ENCODE measurements around the gene RNASE1.

RNASE1 gene

DNA sequence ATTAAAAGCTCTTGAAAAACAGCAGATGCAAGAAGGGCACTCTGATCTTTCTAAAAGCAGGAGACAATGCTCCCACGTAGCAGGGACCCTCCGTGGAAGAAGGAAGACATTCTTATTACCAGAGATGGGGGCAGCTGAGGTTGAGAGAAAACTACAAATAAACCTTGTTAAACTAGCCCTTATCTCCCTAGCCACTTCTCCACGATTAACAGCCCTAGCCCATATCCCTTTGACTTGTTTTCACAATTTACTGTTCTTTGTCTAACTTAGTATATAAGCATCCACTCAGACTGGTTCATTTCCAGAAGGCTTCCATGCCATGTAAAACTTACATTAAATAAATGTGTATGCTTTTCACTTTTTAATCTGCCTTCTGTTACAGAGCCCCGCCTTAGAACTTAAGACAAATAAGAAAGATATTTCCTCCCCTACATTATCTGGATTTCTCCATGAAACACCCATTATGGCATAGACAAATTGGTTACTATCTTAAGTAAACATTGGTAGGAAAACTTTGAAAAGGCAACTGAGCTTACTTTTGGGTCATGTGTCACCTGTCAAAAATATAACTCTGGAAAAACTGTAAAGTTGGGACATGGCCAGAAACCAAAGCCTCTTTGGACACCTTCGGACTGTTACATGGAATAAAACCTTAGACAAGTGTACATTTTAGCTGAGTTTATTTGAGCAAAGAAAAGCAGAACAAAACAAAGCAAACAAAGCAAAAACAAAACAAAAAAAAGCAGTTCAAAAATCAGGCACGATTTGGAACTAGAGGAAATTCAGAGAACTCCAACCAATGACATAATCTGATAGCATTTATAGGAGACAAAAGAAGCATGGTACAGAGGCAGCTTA lies 4.9 kb upstream of the RNASE1 start:
- Histone ChIP-seq H3K9ac (ENCODE audit: low read depth, low read length, poor library complexity, severe bottlenecking) (no peak overlapping the region), H4K20me1 (ENCODE audit: insufficient read depth, low read length, poor library complexity, severe bottlenecking) (no peaks in the 10 kb centered on the region), H3K36me3 (ENCODE audit: insufficient read depth, low read length) (no peaks in the 10 kb centered on the region), H3K4me1 (ENCODE audit: insufficient read depth, low read length, poor library complexity, severe bottlenecking) (no peaks in the 10 kb centered on the region), H3K9me3 (ENCODE audit: insufficient read depth, low read depth, low read length) (no peaks in the 10 kb centered on the region), H3K9me2 (replicated peaks; ENCODE audit: low read depth, low read length) (no peaks in the 10 kb centered on the region), H3K4me2 (ENCODE audit: low read depth, low read length, poor library complexity, severe bottlenecking) (no peak overlapping the region), H2AFZ (ENCODE audit: low read length) (no peak overlapping the region), H3K27me3 (ENCODE audit: insufficient read depth, low read length, poor library complexity, severe bottlenecking) (no peaks in the 10 kb centered on the region), H3K4me3 (ENCODE audit: low read length, poor library complexity, severe bottlenecking) (no peak overlapping the region), H3K79me2 (ENCODE audit: insufficient read depth, low read length) (no peaks in the 10 kb centered on the region), H3F3A (ENCODE audit: low read depth) (no peaks in the 10 kb centered on the region)
- no peak for TF ChIP-seq EZH2phosphoT487 (IDR thresholded peaks at IDR 0.05; ENCODE audit: borderline replicate concordance)
- TF ChIP-seq, protein P1, sequence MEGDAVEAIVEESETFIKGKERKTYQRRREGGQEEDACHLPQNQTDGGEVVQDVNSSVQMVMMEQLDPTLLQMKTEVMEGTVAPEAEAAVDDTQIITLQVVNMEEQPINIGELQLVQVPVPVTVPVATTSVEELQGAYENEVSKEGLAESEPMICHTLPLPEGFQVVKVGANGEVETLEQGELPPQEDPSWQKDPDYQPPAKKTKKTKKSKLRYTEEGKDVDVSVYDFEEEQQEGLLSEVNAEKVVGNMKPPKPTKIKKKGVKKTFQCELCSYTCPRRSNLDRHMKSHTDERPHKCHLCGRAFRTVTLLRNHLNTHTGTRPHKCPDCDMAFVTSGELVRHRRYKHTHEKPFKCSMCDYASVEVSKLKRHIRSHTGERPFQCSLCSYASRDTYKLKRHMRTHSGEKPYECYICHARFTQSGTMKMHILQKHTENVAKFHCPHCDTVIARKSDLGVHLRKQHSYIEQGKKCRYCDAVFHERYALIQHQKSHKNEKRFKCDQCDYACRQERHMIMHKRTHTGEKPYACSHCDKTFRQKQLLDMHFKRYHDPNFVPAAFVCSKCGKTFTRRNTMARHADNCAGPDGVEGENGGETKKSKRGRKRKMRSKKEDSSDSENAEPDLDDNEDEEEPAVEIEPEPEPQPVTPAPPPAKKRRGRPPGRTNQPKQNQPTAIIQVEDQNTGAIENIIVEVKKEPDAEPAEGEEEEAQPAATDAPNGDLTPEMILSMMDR (conservative IDR thresholded peaks at IDR 0.05; ENCODE audit: low read length), result no peak

DNA sequence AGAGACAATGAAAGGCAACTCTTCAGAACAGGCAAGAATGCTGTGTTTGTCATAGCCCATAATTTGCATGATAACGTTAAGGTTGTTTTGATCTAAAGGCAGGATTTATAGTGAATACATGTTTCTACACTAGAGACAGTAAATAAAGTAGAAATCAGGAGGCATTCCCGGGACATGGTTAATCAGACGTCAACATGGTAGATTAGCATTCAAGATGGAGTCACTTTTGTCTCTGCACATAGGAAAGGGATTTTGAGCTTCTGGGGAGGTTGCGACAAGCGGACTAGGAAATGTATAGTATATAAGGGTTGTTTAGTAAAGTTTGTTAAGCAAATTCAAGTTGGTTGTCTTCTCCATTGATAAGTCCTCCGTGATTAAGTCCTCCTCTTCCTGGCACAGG lies 2.8 kb upstream of the RNASE1 start:
- H3K4me1 ChIP-seq (ENCODE audit: insufficient read depth, low read length, poor library complexity, severe bottlenecking), result no peaks in the 10 kb centered on the region
- no peaks in the 10 kb centered on the region for H3K36me3 ChIP-seq (ENCODE audit: insufficient read depth, low read length)

DNA sequence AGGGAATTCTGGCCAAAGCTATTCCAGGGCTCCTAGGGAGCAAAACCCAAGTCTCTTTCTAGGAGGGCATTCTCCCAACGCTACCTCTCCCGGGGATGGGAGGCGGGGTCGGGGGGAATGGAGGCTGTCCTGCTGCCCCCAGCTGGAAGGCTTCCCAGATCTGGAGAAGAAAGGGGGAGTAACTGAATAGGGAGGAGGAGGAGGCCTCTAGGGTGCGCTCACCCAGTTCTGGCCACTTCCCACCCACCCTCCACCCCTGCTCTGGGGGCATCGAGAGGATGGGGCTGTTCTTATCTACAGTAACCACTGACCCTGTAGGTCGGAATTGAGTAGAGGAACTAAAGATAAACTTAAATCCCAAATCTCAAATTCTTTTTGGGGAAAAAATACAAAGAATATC lies 579 bp upstream of the RNASE1 start:
- no peaks in the 10 kb centered on the region for H3K9me2 ChIP-seq (replicated peaks; ENCODE audit: low read depth, low read length)
- no peaks in the 10 kb centered on the region for H3K4me1 ChIP-seq (ENCODE audit: insufficient read depth, low read length, poor library complexity, severe bottlenecking)
- no peak overlapping the region for H2AFZ ChIP-seq (ENCODE audit: low read length)
- no peaks in the 10 kb centered on the region for H3K36me3 ChIP-seq (ENCODE audit: insufficient read depth, low read length)
- H4K20me1 ChIP-seq (ENCODE audit: insufficient read depth, low read length, poor library complexity, severe bottlenecking), result no peaks in the 10 kb centered on the region
- no peak for TF ChIP-seq EZH2phosphoT487 (IDR thresholded peaks at IDR 0.05; ENCODE audit: borderline replicate concordance)
- TF ChIP-seq, protein P1 (conservative IDR thresholded peaks at IDR 0.05; ENCODE audit: low read length), result no peak
- H3K9ac ChIP-seq (ENCODE audit: low read depth, low read length, poor library complexity, severe bottlenecking), result no peak overlapping the region
- H3K9me3 ChIP-seq (ENCODE audit: insufficient read depth, low read depth, low read length), result no peaks in the 10 kb centered on the region
- no peaks in the 10 kb centered on the region for H3K79me2 ChIP-seq (ENCODE audit: insufficient read depth, low read length)
- no peak overlapping the region for H3K4me2 ChIP-seq (ENCODE audit: low read depth, low read length, poor library complexity, severe bottlenecking)
- no peaks in the 10 kb centered on the region for H3K27me3 ChIP-seq (ENCODE audit: insufficient read depth, low read length, poor library complexity, severe bottlenecking)
- no peaks in the 10 kb centered on the region for H3F3A ChIP-seq (ENCODE audit: low read depth)
- H3K4me3 ChIP-seq (ENCODE audit: low read length, poor library complexity, severe bottlenecking), result no peak overlapping the region

More for the DNA sequence above, 2.8 kb upstream of the RNASE1 start:
- H3F3A ChIP-seq (ENCODE audit: low read depth), result no peaks in the 10 kb centered on the region
- H2AFZ ChIP-seq (ENCODE audit: low read length), result no peak overlapping the region
- H3K9ac ChIP-seq (ENCODE audit: low read depth, low read length, poor library complexity, severe bottlenecking), result no peak overlapping the region
- H3K9me2 ChIP-seq (replicated peaks; ENCODE audit: low read depth, low read length), result no peaks in the 10 kb centered on the region
- H3K27me3 ChIP-seq (ENCODE audit: insufficient read depth, low read length, poor library complexity, severe bottlenecking), result no peaks in the 10 kb centered on the region
- no peaks in the 10 kb centered on the region for H4K20me1 ChIP-seq (ENCODE audit: insufficient read depth, low read length, poor library complexity, severe bottlenecking)
- no peak overlapping the region for H3K4me3 ChIP-seq (ENCODE audit: low read length, poor library complexity, severe bottlenecking)
- no peaks in the 10 kb centered on the region for H3K79me2 ChIP-seq (ENCODE audit: insufficient read depth, low read length)
- no peak overlapping the region for H3K4me2 ChIP-seq (ENCODE audit: low read depth, low read length, poor library complexity, severe bottlenecking)
- TF ChIP-seq, protein P1 (conservative IDR thresholded peaks at IDR 0.05; ENCODE audit: low read length), result no peak
- TF ChIP-seq EZH2phosphoT487 (IDR thresholded peaks at IDR 0.05; ENCODE audit: borderline replicate concordance), result no peak
- no peaks in the 10 kb centered on the region for H3K9me3 ChIP-seq (ENCODE audit: insufficient read depth, low read depth, low read length)
